Right renal pelvis (tissue), 4 donors: Measurements from ENCODE around the gene PPA1. TPM values are rescaled to one million over a fixed set of nuclear protein-coding genes. Genes with fewer than 3 reads are reported as not detected.
"Not testable (repeated sequence)": the region's sequence is repeated elsewhere in the genome, so short reads cannot be mapped to it uniquely, and the experiment has no call there.

Source experiments
- DNase-seq, 4 donors: peaks; one replicate each; pipeline ENCODE4 v3.0.0-alpha.2; 2013; ENCODE audit warnings: low read depth in 4 of 4, low spot score in 3 of 4, missing footprints in 1 of 4
- polyA plus RNA-seq, 4 donors: library from polyadenylated mRNA; unstranded; fragments of 120-200 nt; gene quantifications; one replicate each; pipeline ENCODE4 v1.2.1, GENCODE V29; 2013; ENCODE audit not compliant: insufficient read length in 4 of 4

Gene PPA1
- polyA plus RNA-seq: 100 to 1,000 TPM in 3 of 4 donors, 10 to 100 TPM in 1; 90.4 to 108 (median 102) TPM

- DNase-seq: peak; percentile 91 to 93 (median 92)
Measured at GRCh38 chr10:70233109-70233938, at the start of gene PPA1. Gene PPA1 (minus strand): TSS chr10:70233429. CDS start chr10:70233327, 102 bp downstream.

- DNase-seq: no peak
Measured at GRCh38 chr10:70281609-70282008, 48.4 kb upstream of the PPA1 start.

- no peak for DNase-seq
Measured at GRCh38 chr10:70280099-70280498, 46.9 kb upstream of the PPA1 start.

- DNase-seq: no peak
Measured at GRCh38 chr10:70277396-70278030, 44.3 kb upstream of the PPA1 start.

- no peak for DNase-seq
Measured at GRCh38 chr10:70274643-70275042, 41.4 kb upstream of the PPA1 start.

- no peak for DNase-seq
Measured at GRCh38 chr10:70272925-70273316, 39.7 kb upstream of the PPA1 start.

GRCh38 chr10:70271996-70272924, 39.0 kb upstream of the PPA1 start:
- DNase-seq: no peak

GRCh38 chr10:70270952-70271351, 37.7 kb upstream of the PPA1 start:
- no peak for DNase-seq

- no peak for DNase-seq
Measured at GRCh38 chr10:70269741-70270140, 36.5 kb upstream of the PPA1 start.

- no peak for DNase-seq
Measured at GRCh38 chr10:70268376-70268775, 35.1 kb upstream of the PPA1 start.

- no peak for DNase-seq
Measured at GRCh38 chr10:70267161-70267933, 34.1 kb upstream of the PPA1 start.

- DNase-seq: no peak
Measured at GRCh38 chr10:70266701-70267100, 33.5 kb upstream of the PPA1 start.

- DNase-seq: no peak
Measured at GRCh38 chr10:70266056-70266455, 32.8 kb upstream of the PPA1 start.

GRCh38 chr10:70265032-70265689, 31.9 kb upstream of the PPA1 start:
- DNase-seq: peak in 1 of 4 donors; percentile 40

- DNase-seq: no peak
Measured at GRCh38 chr10:70260734-70261133, 27.5 kb upstream of the PPA1 start.

GRCh38 chr10:70260259-70260658, 27.0 kb upstream of the PPA1 start:
- no peak for DNase-seq

- no peak for DNase-seq
Measured at GRCh38 chr10:70258216-70258615, 25.0 kb upstream of the PPA1 start.

- DNase-seq: not testable (repeated sequence)
Measured at GRCh38 chr10:70257816-70258215, 24.6 kb upstream of the PPA1 start.

GRCh38 chr10:70256463-70256862, 23.2 kb upstream of the PPA1 start:
- DNase-seq: no peak
